Tongue (tissue), 2 donors: ENCODE measurements around the gene KCNH2. TPM values are rescaled to one million over a fixed set of nuclear protein-coding genes. Genes with fewer than 3 reads are reported as not detected.
"Not testable (repeated sequence)": the region's sequence is repeated elsewhere in the genome, so short reads cannot be mapped to it uniquely, and the experiment has no call there.

Experiments
- DNase-seq: peaks from one replicate; pipeline ENCODE4 v3.0.0-alpha.2; 2015
- total RNA-seq: library from RNA; depleted of rRNA; stranded (reverse); fragments of >200 nt; gene quantifications from one replicate; pipeline ENCODE4 v1.2.3, GENCODE V29; 2014

Gene KCNH2
- total RNA-seq, 1 donor from 2014 or later = 16.5 TPM

DNA sequence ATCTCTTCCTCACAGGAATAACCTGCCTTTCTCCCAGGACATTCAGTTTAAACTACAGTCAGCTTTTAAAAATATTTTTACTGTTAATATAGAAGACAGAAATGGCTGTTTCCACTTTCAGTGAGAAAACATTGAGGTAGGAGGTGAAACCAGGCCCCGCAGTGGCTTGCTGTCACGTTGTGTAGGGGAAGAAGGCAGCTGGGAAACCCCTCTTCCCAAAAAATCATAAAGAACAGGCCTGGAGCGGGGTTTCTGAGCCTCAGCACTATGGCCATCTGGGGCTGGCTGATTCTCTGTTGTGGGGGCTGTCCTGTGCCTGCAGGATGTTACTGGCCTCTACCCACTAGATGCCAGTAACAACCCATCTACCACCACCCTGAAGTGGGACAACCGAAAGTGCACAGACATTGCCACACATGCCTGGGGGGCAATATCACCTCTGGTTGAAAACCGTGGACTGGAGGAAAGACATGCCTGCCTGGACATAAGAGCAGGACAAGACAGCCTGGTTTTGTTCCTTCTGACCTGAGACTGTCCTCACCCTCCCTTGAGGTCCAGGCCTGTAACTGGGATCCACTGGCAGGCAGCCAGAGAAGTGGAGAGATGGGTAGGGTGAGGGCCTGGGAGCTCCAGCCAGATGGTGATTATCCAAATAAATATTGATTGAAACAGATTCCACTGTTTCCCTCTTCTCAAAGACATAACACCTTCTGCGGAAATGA is 43.9 kb downstream of the KCNH2 start:
- DNase-seq = no peak

DNA sequence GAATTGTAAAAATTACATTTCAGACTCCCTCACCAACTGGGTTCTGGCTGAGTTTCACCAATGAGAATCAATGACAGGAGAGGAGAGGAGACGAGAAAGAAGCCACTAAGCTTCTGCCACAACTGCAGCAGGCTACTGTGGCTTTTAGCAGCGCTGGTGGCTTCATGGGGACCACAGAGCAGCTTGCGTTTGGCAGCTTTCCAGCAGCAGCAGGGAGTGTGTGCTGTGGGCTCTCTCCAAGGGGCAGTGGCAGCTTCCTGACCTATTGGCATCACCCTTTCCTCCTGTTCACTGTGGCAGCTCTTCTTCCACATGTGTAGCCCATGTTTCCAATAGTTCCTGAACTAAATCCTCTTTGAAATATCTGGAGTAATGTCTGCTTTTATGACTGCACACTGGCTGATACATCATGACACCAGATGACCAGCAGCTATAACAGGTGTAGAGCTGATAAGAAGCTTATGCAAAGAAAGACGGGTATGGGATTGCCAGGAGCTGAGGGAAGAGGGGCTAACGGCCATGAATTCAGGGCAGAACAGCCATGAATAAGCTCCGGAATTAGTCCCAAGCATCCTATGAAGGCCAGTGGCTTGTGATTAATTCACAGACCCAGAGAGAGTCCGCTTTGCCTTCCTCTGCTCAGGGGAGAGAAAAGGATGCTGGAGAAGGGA is 46.8 kb downstream of the KCNH2 start:
- peak; percentile 63 for DNase-seq

DNA sequence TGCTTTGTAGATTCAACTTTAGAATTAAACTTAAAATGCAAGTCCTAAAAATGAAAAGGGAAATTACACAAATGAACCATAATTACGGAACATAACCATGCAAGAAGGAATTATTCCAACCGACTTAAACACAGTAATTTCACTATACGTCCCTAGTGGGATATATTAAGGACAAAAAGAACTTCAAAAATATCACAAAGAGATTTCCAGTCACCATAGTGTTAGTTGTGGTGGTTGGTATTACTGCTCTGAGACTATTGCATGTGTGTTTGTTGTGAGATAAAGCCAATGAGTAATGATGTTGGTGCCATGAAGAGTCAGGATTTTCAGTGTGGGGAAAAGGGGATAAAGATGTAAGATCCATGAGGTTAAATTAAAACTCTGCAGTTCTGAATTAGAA is 49.6 kb downstream of the KCNH2 start:
- no peak for DNase-seq

DNA sequence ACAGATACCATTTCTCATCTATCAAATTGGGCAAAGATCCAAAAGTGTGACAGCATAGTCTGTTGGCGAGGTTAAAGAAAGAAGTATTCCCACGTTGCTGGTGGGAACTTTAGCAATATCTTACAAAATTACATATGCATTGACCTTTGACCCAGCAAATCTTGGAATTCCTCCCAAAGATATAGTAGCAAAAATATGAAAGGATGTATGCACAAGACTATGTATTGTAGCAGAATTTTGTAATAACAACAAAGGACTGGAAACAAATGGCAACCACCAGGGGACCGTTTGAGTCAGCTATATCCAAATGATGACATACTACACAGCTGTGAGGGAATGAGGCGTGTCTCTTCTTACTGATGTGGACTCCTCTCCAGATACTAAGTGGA is 50.2 kb downstream of the KCNH2 start:
- peak; percentile 71 for DNase-seq

DNA sequence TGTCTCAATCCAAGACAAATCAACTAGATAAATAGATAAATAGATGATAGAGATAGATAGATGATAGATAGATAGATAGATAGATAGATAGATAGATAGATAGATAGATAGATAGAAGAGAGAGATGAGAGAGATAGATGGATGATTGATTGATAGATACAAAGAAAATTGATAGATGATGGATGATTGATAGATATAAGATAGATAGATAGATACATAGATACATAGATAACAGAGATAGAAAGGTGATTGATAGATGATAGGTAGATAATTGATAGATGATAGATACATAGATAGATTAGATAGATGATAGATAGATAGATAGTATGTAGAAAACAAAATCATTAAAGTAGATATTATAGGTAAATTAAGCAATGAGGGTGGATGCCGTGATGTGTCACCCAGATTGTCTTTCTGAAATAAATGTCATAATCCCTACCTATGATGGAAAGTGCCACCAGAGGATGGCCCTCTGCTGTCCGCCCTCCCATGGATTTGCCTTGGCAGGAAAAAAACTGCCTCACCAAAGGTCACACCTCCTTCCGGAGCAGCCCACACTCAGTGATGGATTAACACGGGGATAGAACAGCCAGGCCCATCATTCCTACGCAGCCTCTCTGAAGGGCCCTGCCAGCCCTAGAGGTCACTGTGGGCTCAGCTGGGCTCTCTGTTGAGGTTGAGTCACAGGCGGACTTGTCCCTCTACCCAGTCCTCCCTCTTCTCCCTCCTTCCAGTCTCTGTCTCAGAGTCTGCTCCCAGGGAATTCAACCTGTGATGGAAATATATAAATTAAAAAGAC is 50.8 kb downstream of the KCNH2 start:
- DNase-seq = no peak

DNA sequence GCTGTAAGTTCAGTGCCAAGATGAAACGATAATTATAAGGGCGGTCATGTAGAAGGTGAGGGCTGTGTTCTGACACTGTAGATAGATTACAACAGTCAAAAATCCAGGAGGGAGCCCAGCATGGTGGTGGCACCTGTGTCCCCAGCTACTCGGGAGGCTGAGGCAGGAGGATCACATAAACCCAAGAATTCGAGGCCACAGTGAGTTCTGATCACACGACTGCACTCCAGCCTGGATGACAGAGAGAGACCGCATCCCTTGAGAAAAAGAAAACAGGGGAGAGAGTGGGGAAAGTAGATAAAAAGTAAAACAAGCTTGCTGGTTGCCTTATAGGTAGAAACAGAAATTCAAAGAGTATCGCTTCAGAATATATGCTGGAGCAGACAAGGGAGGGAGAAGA is 52.1 kb downstream of the KCNH2 start:
- no peak for DNase-seq

DNA sequence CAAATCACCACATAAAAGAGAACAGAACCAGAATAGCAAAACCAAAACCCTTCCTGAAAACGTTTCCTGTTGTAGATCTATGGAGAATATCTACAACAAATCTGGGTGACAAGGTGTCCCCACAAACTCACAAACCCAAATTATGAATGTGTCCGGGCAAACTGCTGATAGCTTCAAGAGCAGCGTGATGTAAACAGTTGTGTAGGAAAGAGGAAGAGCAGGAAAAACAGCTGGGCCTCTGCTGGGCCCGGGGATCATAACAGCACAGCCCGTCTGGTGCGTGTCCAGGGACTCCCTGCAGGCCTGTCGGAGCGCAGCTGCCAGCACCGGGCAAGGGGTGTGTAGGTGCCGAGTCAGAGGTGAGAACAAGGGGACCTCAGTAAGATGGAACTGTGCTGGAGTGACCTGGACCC is 53.7 kb downstream of the KCNH2 start:
- no peak for DNase-seq

DNA sequence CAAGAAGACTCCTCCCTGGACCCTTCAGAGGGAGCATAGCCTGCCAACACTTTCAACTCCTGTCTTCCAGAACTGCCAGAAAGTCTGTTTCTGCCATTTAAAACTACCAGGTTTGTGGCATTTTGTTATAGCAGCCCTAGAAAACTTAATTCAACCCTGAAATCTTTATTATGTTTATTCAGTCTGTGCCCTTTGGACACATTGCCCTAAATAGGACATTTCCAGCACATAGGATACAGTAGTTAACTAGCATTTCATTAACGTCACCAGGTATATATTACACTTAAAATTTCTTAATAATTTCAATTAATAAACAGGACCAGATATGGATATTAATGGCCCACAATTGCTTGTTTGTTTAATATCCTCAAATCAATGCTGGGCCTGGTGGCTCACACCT is 54.3 kb downstream of the KCNH2 start:
- DNase-seq = no peak

DNA sequence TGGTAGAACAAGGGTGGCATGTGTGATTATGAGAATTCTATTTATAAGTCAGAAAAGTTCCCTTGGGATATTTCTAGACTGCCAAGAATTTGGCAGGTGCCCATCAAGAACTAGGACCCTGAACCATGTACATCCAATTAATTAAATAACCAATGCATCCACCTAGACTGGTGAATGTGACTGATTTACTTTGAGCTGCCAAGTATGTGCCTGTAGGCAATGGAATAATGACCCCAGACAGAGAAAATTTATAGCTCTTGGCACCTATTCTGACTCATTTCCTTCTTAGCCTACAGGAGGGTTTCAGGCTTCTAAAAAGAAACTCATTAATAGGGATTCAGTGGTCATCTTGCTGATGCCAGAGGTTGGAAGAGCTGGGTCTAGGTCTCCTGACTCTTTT is 54.9 kb downstream of the KCNH2 start:
- DNase-seq = no peak

DNA sequence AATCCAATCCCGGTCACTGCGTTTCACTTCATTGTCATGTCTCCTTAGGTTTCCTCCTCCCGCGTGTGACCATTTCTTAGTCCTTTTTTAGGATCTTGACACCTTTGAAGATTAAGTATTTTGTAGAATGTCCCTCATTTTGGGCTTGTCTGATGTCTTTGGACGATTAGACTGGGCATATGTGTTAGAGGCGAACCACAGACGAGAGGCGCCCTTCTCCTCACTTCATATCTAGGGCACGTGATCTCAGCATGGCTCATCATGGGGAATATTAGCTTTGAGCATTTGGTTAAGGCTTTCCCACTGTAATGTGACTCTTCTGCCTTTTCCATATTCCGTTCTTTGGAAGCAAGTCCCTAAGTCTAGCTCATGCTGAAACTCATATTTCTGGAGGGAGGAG is 59.0 kb downstream of the KCNH2 start:
- no peak for DNase-seq

DNA sequence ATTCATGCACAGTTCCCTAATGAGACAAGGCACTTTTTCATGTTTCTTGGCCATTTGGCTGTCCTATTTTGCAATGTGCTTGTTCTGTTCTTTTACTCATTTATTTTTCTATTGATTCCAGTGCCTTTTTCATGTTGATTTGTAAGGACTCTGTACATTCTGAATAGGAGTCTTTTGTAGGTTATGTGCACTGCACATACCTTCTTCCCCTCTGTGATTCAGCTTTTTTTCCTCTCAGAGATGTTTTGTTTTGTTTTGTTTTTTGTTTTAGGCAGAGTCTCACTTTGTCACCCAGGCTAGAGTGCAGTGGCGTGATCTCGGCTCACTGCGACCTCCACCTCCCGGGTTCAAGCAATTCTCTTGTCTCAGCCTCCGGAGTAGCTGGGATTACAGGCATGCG is 59.7 kb downstream of the KCNH2 start:
- no peak for DNase-seq

DNA sequence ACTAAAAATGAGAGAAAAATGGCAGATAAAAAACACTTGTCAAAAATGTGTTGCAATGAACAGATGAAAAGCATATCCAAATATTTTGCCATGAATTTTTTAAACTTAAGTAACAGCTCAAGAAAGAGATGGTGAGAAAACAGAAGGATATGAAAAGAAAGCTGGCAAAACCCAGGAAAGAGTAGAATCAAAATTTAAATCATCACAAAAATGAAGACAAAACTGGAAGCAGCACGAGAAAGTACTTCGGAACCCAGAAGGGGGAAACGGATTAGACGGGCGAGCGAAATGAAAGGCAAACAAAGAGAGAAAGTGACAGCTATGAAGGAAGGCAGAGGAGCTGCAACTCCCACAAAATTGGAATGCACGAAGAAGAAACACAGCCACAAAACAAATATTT is 60.2 kb downstream of the KCNH2 start:
- no peak for DNase-seq

DNA sequence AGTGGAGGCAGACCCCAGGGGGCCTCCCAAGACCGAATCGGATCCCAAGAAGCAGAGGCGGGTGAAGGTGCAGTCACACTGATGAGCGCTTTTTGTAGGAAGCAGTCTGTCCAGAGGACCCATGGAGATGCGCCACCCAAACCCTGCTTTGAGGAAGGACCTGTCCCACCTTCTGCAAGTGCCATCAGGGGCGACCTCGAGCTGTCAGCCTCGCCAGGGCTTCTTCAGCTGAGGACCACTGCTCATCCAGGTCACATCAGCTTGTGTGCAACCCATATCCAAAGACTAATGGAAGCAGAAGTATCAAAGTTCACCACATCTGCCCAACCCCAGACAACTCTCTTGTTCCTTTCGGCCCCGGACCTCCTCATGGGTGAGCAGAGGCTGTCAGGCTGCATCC is 61.5 kb downstream of the KCNH2 start:
- no peak for DNase-seq

DNA sequence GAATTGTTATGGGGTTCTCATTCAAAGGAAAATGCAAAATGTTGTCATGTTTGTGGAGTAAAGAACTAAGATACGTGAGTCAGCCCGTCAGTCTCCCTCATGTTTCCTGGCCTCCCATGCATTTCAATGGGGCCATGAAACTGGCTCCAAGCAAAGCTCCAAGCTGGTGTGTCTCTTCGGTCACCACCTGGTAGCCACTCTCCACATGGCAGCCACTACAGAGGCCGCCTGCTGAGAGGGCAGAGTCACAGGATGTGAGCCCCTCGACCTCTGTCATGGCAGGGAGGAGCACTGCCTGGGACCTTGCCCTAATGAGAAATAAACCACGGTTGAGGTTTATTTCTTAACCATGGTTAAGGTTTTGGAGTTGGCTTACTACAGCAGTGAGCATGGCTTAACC is 63.2 kb downstream of the KCNH2 start:
- no peak for DNase-seq

DNA sequence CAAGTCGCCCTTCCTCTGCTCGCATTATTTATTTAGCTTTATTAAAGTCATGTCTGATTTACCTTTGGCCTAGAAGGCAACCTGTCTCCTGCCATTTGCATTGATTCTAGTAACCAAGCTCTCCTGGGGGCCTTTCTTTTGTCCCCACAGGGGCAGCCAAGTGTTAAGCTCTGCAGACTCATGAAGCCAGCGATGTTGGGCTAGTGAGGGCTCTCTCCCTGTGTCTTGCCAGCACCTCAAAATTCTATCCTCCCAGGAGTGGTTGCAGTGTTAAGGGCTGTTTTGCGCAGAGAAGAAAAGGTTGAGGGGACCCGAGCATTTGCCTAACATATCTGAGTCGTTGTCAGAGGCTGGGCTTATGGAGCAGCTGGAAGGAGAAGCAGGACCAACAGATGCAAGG is 63.9 kb downstream of the KCNH2 start:
- DNase-seq = no peak

DNA sequence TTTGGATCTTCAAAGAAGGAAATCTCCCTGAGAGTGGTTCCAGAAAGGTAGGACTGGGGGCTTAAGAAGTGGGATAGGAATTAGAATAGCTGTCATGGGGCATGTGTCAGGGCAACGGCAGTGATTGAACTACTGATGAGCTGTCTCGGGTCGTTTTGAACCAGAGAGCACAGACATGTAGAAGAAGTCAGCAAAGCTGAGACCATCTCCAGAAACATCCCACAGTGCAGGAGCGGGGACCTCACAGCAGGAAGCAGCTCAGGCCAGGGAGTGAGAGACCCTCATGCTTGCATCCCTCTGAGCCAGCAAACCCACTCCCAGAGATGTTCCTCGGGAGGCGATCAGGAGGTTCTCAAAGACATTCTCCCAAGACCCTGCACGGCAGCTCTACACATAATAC is 65.7 kb downstream of the KCNH2 start:
- DNase-seq = no peak

DNA sequence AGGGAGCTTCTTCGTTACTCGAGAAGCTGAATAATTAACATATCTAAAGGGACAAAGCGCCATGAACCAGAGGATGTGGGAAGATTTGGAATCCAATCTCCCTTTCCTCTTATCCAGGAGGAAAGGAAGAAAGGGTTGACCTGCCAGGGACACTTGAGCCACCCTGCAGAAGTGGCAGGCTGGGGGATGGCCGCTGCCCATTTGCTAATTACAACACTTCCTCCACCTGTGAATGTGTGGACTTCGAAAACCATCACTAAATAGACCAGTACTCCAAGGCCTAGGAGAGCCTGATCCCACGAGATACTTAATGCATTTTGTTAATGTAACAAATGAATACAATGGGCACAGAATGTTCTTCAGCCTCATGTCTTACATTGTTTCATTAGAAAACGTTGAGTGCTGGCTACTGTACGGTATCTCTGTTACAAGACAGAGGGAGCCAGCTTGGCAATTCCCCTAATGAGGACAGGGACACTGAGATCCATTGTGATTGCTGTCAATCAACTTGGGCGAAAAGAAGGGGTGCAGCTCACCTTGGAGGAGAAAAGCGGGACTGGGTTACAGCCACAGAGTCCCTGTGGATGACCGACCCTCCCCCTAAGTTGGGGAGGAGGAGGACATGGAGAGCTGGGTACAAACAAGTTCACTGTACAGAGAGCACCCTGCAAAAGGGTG is 66.4 kb downstream of the KCNH2 start:
- DNase-seq = no peak

DNA sequence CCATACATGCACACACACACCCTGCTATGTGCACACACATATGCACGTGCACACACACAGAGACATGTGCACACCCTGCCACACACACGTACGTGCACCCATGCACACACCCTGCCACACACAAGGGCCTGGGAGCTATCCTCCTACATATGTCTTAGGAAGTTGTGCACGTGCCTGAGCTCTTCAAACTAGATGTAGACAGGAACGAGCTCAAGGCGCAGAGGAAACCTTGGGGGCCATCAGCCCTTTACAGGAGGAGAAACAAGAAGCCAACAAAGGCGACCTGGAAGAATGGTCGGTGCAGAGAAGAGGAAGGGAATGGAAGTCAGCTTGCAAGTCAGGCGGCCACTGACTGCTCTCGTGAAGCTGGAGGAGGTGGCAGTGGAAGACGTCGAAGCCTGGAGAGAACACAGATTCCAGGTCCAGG is 67.1 kb downstream of the KCNH2 start:
- DNase-seq = no peak

DNA sequence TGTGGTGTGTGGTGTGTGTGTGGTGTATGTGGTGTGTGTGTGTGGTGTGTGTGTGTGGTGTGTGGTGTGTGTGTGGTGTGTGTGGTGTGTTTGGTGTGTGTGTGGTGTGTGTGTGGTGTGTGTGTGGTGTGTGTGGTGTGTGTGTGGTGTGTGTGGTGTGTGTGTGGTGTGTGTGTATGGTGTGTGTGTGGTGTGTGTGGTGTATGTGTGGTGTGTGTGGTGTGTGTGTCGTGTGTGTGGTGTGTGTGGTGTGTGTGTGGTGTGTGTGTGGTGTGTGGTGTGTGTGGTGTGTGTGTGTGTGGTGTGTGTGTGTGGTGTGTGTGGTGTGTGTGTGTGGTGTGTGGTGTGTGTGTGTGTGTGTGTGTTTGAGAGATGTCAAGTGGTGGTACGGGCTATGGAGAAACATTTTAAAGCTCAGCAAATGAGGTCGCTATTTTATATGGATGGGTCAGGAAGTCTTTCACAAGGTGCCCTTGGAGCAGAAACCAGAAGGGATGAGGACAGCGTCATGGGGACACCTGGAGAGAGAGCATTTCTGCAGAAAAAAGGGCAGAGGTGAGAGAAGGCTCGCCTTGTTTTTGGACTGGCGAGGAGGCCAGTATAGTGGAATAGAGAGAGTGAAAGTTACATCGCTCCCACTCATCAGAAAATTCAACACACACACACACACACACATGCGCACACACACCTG is 67.7 kb downstream of the KCNH2 start:
- DNase-seq = not testable (repeated sequence)

DNA sequence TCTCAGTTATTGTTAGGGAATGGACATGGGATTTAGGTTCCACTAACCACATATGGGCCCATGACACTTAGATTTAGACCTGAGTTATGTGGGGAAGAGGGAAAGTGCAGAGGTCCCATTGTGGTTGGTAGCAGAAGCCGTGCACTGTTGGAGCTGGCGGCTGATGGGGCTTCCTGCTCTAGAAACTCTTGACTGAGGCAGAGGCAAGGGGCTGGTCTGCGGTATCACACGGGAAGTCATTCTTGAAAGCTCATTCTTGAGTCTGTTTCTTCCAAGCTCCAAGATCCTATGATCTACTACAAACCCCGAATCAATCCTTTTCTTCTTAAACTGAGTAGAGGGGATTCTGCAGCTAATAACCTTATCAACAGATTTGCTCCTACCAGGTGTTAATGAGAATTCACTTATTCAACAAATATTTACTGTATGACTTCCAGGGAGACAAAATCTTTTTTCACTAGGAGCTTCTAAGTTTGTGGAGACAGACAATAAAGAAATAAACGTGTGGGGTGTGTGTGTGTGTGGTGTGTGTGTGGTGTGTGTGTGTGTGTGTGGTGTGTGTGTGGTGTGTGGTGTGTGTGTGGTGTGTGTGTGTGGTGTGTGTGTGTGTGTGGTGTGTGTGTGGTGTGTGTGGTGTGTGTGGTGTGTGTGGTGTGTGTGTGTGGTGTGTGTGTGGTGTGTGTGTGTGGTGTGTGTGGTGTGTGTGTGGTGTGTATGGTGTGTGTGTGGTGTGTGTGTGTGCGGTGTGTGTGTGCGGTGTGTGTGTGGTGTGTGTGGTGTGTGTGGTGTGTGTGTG is 68.7 kb downstream of the KCNH2 start:
- no peak for DNase-seq

DNA sequence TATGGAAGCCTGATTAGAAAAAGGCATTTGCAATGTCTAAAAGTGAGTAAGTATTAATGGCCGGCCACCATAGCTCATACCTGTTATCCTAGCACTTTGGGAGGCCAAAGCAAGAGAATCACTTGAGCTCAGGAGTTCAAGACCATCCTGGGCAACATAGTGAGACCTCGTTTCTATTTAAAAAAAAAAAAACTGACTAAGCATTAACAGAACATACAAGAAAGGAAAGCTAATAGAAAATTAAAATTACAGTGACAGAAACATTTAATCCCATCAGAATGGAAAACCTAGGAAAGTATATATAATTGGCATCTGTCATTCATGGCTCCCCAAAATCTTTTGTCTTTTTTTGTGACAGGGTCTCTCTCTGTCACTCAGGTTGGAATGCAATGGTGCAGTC is 69.9 kb downstream of the KCNH2 start:
- DNase-seq = no peak
